ENCODE data around the gene SYNE4. TPM values are rescaled to one million over a fixed set of nuclear protein-coding genes. Genes with fewer than 3 reads are reported as not detected.
A peak's percentile ranks its signal among the peaks of the same experiment; 100 is the strongest.

Gene SYNE4
- total and polyA plus RNA-seq, 2 of the 13 experiments (the other 11 are each of a cell fraction or from before 2014, with no cell fraction given) = 13.7 to 23.0 TPM

DNA sequence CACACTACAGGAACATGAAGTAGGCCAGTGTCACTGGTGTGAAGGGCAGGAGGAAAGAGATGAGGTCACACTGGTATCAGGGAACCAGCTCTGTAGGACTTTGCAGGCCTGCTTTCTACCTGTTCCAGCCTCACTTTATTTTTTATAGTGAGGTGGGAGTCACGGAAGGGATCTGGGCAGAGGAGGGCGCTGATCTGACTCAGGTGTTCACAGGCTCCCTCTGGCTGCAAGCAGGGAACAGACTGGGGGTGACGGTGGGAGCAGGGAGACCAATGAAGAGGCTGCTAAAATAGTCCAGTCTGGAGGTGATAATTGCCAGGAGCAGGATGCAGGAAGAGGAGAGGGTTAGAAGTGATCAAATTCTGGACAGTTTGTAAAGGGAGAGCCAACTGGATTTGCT lies 42.6 kb upstream of the SYNE4 start (continued):
- TF ChIP-seq ZNF790 (CRISPR knock-in tag; IDR thresholded peaks at IDR 0.05; ENCODE audit: borderline replicate concordance) = no peak
- peak; percentile 26; the same call in 1 of the 2 replicates for TF ChIP-seq ERF (CRISPR knock-in tag; IDR thresholded peaks at IDR 0.05)
- TF ChIP-seq ZNF891 (CRISPR knock-in tag; IDR thresholded peaks at IDR 0.05) = no peak
- TF ChIP-seq, protein P1, sequence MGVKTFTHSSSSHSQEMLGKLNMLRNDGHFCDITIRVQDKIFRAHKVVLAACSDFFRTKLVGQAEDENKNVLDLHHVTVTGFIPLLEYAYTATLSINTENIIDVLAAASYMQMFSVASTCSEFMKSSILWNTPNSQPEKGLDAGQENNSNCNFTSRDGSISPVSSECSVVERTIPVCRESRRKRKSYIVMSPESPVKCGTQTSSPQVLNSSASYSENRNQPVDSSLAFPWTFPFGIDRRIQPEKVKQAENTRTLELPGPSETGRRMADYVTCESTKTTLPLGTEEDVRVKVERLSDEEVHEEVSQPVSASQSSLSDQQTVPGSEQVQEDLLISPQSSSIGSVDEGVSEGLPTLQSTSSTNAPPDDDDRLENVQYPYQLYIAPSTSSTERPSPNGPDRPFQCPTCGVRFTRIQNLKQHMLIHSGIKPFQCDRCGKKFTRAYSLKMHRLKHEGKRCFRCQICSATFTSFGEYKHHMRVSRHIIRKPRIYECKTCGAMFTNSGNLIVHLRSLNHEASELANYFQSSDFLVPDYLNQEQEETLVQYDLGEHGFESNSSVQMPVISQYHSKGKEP (CRISPR knock-in tag; IDR thresholded peaks at IDR 0.05) = no peak
- TF ChIP-seq ZNF652 (CRISPR knock-in tag; IDR thresholded peaks at IDR 0.05; ENCODE audit: borderline replicate concordance, low read depth) = no peak; the same call in 1 of the 2 replicates
- peak; percentile 40; the same call in 1 of the 2 replicates for TF ChIP-seq SAP130 (CRISPR knock-in tag; IDR thresholded peaks at IDR 0.05; ENCODE audit: low read depth)
- no peak for TF ChIP-seq HMGA1 (CRISPR knock-in tag; conservative IDR thresholded peaks at IDR 0.05)
- TF ChIP-seq NFKB2 (CRISPR knock-in tag; IDR thresholded peaks at IDR 0.05; ENCODE audit: borderline replicate concordance) = no peak
- TF ChIP-seq E2F5 (CRISPR knock-in tag; conservative IDR thresholded peaks at IDR 0.05) = no peak
- TF ChIP-seq ZBTB20 (CRISPR knock-in tag; IDR thresholded peaks at IDR 0.05; ENCODE audit: borderline replicate concordance, low read depth) = no peak
- TF ChIP-seq ETV5 (CRISPR knock-in tag; IDR thresholded peaks at IDR 0.05; ENCODE audit: borderline replicate concordance) = 0 out of 2 replicates have a peak, but pooled peaks have one; percentile 16
- TF ChIP-seq KDM5B (CRISPR knock-in tag; IDR thresholded peaks at IDR 0.05; ENCODE audit: borderline replicate concordance) = no peak
- TF ChIP-seq, protein P2, sequence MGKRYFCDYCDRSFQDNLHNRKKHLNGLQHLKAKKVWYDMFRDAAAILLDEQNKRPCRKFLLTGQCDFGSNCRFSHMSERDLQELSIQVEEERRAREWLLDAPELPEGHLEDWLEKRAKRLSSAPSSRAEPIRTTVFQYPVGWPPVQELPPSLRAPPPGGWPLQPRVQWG (CRISPR knock-in tag; IDR thresholded peaks at IDR 0.05; ENCODE audit: borderline replicate concordance, low read depth) = no peak
- no peak for TF ChIP-seq THYN1 (CRISPR knock-in tag; IDR thresholded peaks at IDR 0.05; ENCODE audit: borderline replicate concordance, low read depth)
- no peak for TF ChIP-seq UBTF (CRISPR knock-in tag; IDR thresholded peaks at IDR 0.05)
- peak; percentile 65 for TF ChIP-seq RAD21 (CRISPR knock-in tag; IDR thresholded peaks at IDR 0.05)
- no peak for TF ChIP-seq ZNF7 (CRISPR knock-in tag; IDR thresholded peaks at IDR 0.05)
- no peak for TF ChIP-seq BRCA1 (CRISPR knock-in tag; IDR thresholded peaks at IDR 0.05)
- TF ChIP-seq TERF1 (CRISPR knock-in tag; IDR thresholded peaks at IDR 0.05) = no peak
- TF ChIP-seq ZNF205 (CRISPR knock-in tag; IDR thresholded peaks at IDR 0.05) = no peak
- TF ChIP-seq, protein P3, sequence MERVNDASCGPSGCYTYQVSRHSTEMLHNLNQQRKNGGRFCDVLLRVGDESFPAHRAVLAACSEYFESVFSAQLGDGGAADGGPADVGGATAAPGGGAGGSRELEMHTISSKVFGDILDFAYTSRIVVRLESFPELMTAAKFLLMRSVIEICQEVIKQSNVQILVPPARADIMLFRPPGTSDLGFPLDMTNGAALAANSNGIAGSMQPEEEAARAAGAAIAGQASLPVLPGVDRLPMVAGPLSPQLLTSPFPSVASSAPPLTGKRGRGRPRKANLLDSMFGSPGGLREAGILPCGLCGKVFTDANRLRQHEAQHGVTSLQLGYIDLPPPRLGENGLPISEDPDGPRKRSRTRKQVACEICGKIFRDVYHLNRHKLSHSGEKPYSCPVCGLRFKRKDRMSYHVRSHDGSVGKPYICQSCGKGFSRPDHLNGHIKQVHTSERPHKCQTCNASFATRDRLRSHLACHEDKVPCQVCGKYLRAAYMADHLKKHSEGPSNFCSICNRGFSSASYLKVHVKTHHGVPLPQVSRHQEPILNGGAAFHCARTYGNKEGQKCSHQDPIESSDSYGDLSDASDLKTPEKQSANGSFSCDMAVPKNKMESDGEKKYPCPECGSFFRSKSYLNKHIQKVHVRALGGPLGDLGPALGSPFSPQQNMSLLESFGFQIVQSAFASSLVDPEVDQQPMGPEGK (CRISPR knock-in tag; IDR thresholded peaks at IDR 0.05) = 0 out of 2 replicates have a peak, but pooled peaks have one; percentile 12
- no peak for TF ChIP-seq ZNF17 (CRISPR knock-in tag; IDR thresholded peaks at IDR 0.05)

Measured in HepG2 (cell line).